GM19193 (cell line): ENCODE data around the gene EVC2.

Experiments used
- POLR2A ChIP-seq: IDR thresholded peaks from 4 replicates; pipeline ENCODE4 v1.6.1; 2011; ENCODE audit not compliant: insufficient read depth, insufficient read length; ENCODE audit errors: extremely low read depth

EVC2 gene

GRCh38 chr4:5561286-5561685 lies 147.1 kb downstream of the EVC2 start:
- no peak for TF ChIP-seq POLR2A

GRCh38 chr4:5558502-5558901 lies 149.9 kb downstream of the EVC2 start:
- no peak for TF ChIP-seq POLR2A

DNA sequence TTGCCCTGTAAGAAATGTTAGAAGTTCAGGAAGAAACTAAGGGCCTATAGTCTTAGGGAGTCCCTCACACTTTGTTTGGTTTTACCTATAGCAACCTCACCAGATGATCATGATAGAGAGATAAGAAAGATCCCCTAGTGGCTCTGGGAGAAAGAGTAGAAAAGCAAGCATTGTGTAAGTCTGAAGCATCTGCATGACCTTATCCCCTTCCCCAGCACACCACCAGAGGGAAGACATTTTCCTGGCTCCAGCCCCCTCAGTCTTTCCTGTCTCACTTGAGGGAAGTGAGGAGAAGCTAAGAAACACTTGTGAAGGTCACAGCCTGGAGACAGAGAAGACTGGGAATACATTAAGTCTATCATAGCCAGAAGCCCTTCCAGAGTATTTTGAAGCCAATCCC lies 154.0 kb downstream of the EVC2 start:
- TF ChIP-seq POLR2A, result no peak

- TF ChIP-seq POLR2A, result no peak
Measured at GRCh38 chr4:5553801-5554200, 154.6 kb downstream of the EVC2 start.

DNA sequence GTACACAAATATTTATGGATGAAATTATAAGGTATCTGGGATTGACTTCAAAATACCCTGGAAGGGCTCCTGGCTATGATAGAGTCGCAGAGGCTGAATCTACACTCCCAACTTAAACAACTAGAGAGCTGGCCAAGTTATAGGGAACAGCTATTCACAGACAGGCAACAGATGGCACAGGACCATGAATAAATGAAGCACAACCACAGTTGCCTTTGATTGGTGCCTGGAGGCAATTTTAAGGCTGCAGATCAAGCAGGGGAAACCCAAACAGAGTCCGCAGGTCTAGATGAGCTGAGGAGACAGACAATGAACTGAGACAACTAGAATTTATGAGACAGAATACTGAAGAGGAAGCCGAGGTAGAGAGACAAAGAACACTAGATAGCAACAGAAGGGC lies 155.9 kb downstream of the EVC2 start:
- no peak for TF ChIP-seq POLR2A

DNA sequence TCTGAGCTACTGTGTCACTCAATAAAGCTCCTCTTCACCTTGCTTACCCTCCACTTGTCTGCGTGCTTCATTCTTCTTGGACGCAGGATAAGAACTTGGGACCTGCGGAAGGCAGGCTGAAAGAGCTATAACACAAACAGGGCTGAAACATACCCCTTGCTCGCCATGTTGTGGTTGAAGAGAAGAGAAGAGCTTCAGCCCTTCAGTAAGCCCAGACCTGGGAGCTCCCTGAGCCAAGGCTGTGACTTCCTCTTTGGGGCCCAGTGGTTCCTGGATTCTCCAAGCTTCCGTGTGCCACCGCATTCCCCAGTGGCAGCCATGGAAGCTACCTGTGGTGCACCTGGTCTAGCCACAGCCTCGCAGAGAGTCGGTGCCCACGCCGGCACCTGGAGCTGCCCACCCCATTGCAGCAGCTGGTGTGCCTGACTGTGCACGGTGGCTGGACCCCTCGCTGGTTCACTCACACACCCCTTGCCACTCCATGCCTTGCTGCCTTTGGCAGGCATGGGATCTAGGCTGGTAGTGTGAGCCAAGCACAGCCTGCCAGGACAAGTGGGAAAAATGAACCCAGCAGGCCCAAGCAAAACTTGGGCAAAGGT lies 160.6 kb downstream of the EVC2 start:
- TF ChIP-seq POLR2A, result no peak

DNA sequence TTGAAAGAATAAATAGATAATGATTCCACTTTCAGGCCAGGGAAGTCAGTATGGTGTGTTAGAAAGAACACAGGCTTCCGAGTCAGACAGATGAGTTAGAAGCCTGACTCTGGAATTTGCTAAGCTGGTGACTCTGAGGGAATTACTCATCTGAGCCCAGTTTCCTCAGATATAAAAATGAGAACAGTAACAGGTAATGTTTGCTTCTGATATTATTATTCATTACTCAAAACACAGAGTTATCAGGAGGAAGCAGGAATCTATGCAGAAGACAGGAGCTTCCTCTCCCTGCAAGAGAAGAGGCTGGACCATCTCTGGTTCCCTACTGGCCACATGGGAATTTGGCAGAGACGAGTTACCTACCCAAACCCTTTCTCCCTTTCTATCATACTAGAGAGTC lies 163.1 kb downstream of the EVC2 start:
- no peak for TF ChIP-seq POLR2A

DNA sequence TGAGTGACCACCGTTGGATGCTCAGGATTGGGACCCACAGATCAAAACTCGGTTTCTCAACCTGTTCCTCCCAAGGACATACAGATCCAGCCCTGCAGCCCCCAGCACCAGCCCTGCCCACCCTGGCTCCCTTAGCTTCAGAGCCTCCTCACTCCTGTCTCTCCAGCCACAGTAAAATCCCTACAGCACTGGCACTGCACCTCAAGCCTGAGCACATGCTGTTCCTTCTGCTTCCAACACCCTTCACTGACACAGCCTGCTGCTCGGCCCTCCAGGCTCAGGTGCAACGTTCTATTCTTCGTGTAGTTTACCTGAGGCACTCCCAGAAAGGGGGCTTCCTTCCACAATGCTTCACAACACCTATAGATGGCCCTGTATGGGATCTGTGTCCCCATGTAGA lies 163.6 kb downstream of the EVC2 start:
- no peak for TF ChIP-seq POLR2A

DNA sequence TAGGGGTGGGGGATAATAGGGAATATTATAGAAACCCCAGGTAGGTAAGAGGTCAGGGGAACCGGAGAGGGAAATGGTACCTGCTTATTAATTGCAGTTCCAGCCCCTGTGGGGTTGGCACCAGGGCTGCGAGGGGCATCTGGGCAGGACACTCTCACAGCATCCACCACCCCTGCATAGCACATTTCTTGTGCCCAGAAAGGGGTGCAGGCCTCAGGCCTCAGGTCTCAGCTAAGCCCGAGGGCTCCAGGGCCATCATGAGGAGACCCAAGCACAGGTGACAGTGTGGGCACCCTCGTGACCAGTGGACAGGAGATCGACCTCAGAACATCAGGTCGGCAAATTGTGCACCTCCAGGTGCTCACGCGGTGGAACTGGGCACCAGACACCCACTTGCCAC lies 164.7 kb downstream of the EVC2 start:
- TF ChIP-seq POLR2A, result no peak

- no peak for TF ChIP-seq POLR2A
Measured at GRCh38 chr4:5541169-5541568, 167.2 kb downstream of the EVC2 start.

GRCh38 chr4:5539584-5539983 lies 168.8 kb downstream of the EVC2 start:
- TF ChIP-seq POLR2A, result no peak

DNA sequence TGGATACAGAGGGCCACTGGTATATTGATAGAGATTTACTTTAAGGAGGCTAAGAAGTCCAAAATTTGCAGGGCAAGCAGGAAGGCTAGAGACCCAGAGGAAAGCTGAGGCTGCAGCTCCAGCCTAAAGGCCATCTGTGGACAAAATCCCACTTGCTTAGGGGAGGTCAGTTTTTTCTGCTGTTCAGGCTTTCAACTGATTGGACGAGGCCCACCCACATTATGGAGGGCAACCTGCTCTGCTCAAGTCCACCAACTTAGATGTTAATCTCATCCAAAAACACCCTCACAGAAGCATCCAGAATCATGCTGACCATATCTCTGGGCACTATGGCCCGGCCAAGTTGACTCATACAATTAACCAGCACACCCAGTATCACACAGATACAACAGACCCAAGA lies 176.3 kb downstream of the EVC2 start:
- TF ChIP-seq POLR2A, result no peak

DNA sequence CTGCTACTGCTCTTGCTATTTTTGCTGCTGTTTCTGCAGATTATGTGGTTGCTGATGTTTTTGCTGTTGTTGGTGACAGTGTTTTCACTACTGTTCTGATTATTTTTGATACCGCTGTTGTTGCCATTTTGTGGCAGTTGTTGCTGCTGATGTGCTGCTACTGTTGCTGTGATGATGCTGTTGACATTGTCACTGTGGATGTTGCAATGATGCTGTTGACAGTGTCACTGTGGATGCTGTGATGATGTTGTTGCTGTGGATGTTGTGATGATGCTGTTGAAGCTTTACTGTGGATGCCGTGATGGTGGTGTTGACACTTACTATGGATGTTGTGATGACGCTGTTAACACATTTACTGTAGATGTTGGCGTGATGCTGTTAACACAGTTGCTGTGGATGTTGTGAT lies 180.3 kb downstream of the EVC2 start:
- TF ChIP-seq POLR2A, result no peak

- no peak for TF ChIP-seq POLR2A
Measured at GRCh38 chr4:5527211-5527610, 181.1 kb downstream of the EVC2 start.

DNA sequence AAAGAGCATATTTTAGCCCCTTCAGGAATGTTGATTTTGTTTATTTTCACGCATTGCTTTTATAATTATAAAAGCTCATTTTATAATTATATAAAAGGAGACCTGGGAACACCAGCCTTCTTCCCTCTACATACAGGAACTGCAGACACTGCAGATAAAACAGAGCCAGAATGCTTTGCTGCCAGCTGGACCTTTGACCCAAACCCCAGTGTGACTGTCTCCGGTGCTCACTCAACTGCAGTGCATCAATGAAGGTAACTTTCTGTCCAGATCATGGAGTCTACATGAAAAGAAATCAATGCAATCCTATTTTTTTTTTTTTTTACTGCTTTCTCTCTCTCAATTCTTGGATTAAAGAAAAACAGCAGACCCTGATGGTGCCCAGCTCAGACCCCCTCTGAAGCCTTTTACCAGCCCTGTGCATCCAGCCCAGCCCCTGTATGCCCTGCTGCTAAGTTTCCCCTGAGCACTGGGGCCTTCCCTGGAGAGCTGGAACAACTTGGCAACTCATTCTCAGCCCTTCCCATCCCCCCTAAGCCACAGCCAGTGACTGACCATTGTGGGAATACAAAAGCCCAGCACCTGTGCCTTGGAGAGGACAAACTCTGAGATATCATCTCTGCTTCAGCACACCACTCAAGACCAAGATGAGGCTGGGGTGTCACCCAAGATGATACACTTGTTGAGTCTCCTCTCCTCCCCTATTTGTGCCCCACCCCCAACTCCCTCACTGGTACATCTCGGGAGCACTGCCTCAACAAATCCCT lies 182.1 kb downstream of the EVC2 start:
- no peak for TF ChIP-seq POLR2A
